Vagina (tissue), 2 donors: ENCODE measurements around the gene CKAP2L. TPM values are rescaled to one million over a fixed set of nuclear protein-coding genes. Genes with fewer than 3 reads are reported as not detected.

Experiments used
- DNase-seq, 2 donors: peaks; one replicate each; pipeline ENCODE4 v3.0.0-alpha.2; 2017; ENCODE audit errors: extremely low spot score in 2 of 2
- H3K27ac ChIP-seq: fragments of 200-600 bp; sonication (generic); one replicate; pipeline ENCODE4 v1.5.1; 2019
- H3K27me3 ChIP-seq: fragments of 200-600 bp; sonication (generic); one replicate; pipeline ENCODE4 v1.5.1; 2019
- H3K36me3 ChIP-seq, 2 donors: fragments of 200-600 bp; sonication (generic); one replicate each; pipeline ENCODE4 v1.5.1; 2017 to 2019
- H3K4me1 ChIP-seq: fragments of 200-600 bp; sonication (generic); one replicate; pipeline ENCODE4 v1.5.1; 2019
- H3K4me3 ChIP-seq, 2 donors: fragments of 200-600 bp; sonication (generic); 1 replicate in 1 of 2; 2 replicates in 1 of 2; pipeline ENCODE4 v1.5.1; 2016 to 2019
- H3K9me3 ChIP-seq: fragments of 200-600 bp; sonication (generic); one replicate; pipeline ENCODE4 v1.5.1; 2019
- CTCF ChIP-seq, 3 experiments: fragments of 450-650 bp in 2 of 3; fragments of 200-600 bp in 1 of 3; sonication (generic) in 1 of 3; IDR thresholded peaks; one replicate each; pipeline ENCODE4 v1.5.1; 2017 to 2019; ENCODE audit warnings: antibody characterized with exemption in 3 of 3, mild to moderate bottlenecking in 2 of 3, moderate library complexity in 2 of 3
- POLR2A ChIP-seq, 2 donors: fragments of 450-650 bp; IDR thresholded peaks; one replicate each; pipeline ENCODE4 v1.6.1; 2017; ENCODE audit warnings: antibody characterized with exemption in 2 of 2, mild to moderate bottlenecking in 2 of 2, moderate library complexity in 2 of 2
- POLR2AphosphoS5 ChIP-seq, 2 donors: sonication (generic); formaldehyde crosslinking; IDR thresholded peaks; one replicate each; pipeline ENCODE4 v1.9.0; 2017; ENCODE audit warnings: antibody characterized with exemption in 2 of 2, mild to moderate bottlenecking in 2 of 2, low read depth in 1 of 2; ENCODE audit not compliant: insufficient read depth in 1 of 2
- intact Hi-C: fragments of 100-400 bp; cut with DNase I; formaldehyde crosslinking; loops from one replicate; pipeline ENCODE4 v1.15.1; 2023
- total RNA-seq: library from RNA; depleted of rRNA; stranded (reverse); fragments of >200 nt; gene quantifications from one replicate; pipeline ENCODE4 v1.2.3, GENCODE V29; 2016

CKAP2L gene
- total RNA-seq, 1 donor from 2014 or later: 1.2 TPM

- Histone ChIP-seq H3K4me1 (peaks cover 13% of the 10 kb centered on the region), H3K36me3 (no peaks in the 10 kb centered on the region), H3K4me3 (no peak overlapping the region), H3K9me3 (no peaks in the 10 kb centered on the region), H3K27ac (no peak overlapping the region), H3K27me3 (no peaks in the 10 kb centered on the region)
- DNase-seq: no peak
- TF ChIP-seq POLR2AphosphoS5 (IDR thresholded peaks at IDR 0.05; ENCODE audit: insufficient read depth in 1 of 2, low read depth in 1 of 2) (no peak), CTCF (IDR thresholded peaks at IDR 0.05) (no peak), POLR2A (IDR thresholded peaks at IDR 0.05) (no peak)
- intact Hi-C loops: no loop called here
Measured at GRCh38 chr2:112762276-112762675, 2.1 kb downstream of the CKAP2L start.

- no peaks in the 10 kb centered on the region for H3K9me3 ChIP-seq
- no peaks in the 10 kb centered on the region for H3K27me3 ChIP-seq
- DNase-seq: no peak
- peaks cover 12% of the 10 kb centered on the region for H3K4me1 ChIP-seq
- intact Hi-C loops: no loop called here
- no peak overlapping the region for H3K27ac ChIP-seq
- no peak overlapping the region for H3K4me3 ChIP-seq
- H3K36me3 ChIP-seq: no peaks in the 10 kb centered on the region
- TF ChIP-seq POLR2AphosphoS5 (IDR thresholded peaks at IDR 0.05; ENCODE audit: insufficient read depth in 1 of 2, low read depth in 1 of 2) (no peak), CTCF (IDR thresholded peaks at IDR 0.05) (no peak), POLR2A (IDR thresholded peaks at IDR 0.05) (no peak)
Measured at GRCh38 chr2:112760149-112760548, 4.3 kb downstream of the CKAP2L start.

GRCh38 chr2:112758711-112759110 is 5.7 kb downstream of the CKAP2L start:
- no peaks in the 10 kb centered on the region for H3K27me3 ChIP-seq
- intact Hi-C loops: loop anchor here (10.0 kb wide), 1 partner anchor 176 kb away; no protein-coding TSS in a partner anchor
- H3K4me1 ChIP-seq: peaks cover 3% of the 10 kb centered on the region
- TF ChIP-seq POLR2AphosphoS5 (IDR thresholded peaks at IDR 0.05; ENCODE audit: insufficient read depth in 1 of 2, low read depth in 1 of 2) (no peak), CTCF (IDR thresholded peaks at IDR 0.05) (no peak), POLR2A (IDR thresholded peaks at IDR 0.05) (no peak)
- no peak for DNase-seq
- no peaks in the 10 kb centered on the region for H3K36me3 ChIP-seq
- H3K27ac ChIP-seq: no peak overlapping the region
- no peaks in the 10 kb centered on the region for H3K9me3 ChIP-seq
- no peak overlapping the region for H3K4me3 ChIP-seq

- no peaks in the 10 kb centered on the region for H3K4me1 ChIP-seq
- no peak for TF ChIP-seq CTCF (IDR thresholded peaks at IDR 0.05)
- no peak for TF ChIP-seq POLR2A (IDR thresholded peaks at IDR 0.05)
- TF ChIP-seq POLR2AphosphoS5 (IDR thresholded peaks at IDR 0.05; ENCODE audit: insufficient read depth in 1 of 2, low read depth in 1 of 2): no peak
Measured at GRCh38 chr2:112757265-112757664, 7.1 kb downstream of the CKAP2L start.

GRCh38 chr2:112756207-112756606 is 8.2 kb downstream of the CKAP2L start:
- no peaks in the 10 kb centered on the region for H3K36me3 ChIP-seq
- no peak overlapping the region for H3K27ac ChIP-seq
- TF ChIP-seq CTCF (IDR thresholded peaks at IDR 0.05): no peak
- no peak for TF ChIP-seq POLR2AphosphoS5 (IDR thresholded peaks at IDR 0.05; ENCODE audit: insufficient read depth in 1 of 2, low read depth in 1 of 2)
- TF ChIP-seq POLR2A (IDR thresholded peaks at IDR 0.05): no peak
- H3K27me3 ChIP-seq: no peaks in the 10 kb centered on the region
- intact Hi-C loops: loop anchor here (10.0 kb wide), 1 partner anchor 179 kb away; no protein-coding TSS in a partner anchor
- H3K4me3 ChIP-seq: no peak overlapping the region
- no peaks in the 10 kb centered on the region for H3K4me1 ChIP-seq
- no peak for DNase-seq
- no peaks in the 10 kb centered on the region for H3K9me3 ChIP-seq

More at GRCh38 chr2:112757265-112757664, 7.1 kb downstream of the CKAP2L start:
- intact Hi-C loops: loop anchor here (10.0 kb wide), 1 partner anchor 178 kb away; no protein-coding TSS in a partner anchor
- H3K36me3 ChIP-seq: no peaks in the 10 kb centered on the region
- H3K27ac ChIP-seq: no peak overlapping the region
- H3K9me3 ChIP-seq: no peaks in the 10 kb centered on the region
- no peak overlapping the region for H3K4me3 ChIP-seq
- no peaks in the 10 kb centered on the region for H3K27me3 ChIP-seq
- no peak for DNase-seq
